H1 (cell line): ENCODE results near the gene SCAMP3. TPM values are rescaled to one million over a fixed set of nuclear protein-coding genes. Genes with fewer than 3 reads are reported as not detected.

Experiments
- CHD1 ChIP-seq: IDR thresholded peaks from 2 replicates; pipeline ENCODE4 v1.6.1; 2012; ENCODE audit warnings: low read depth, low read length, improper control_type of control experiment
- CTCF ChIP-seq, 3 experiments: IDR thresholded peaks; 1 replicate in 2 of 3; 2 replicates in 1 of 3; pipeline versions ENCODE4 v1.5.1 to v1.6.1; 2011; ENCODE audit warnings: low read length in 3 of 3, mild to moderate bottlenecking in 3 of 3, inconsistent platforms in 2 of 3, low read depth in 1 of 3, moderate library complexity in 1 of 3; ENCODE audit not compliant: insufficient read depth in 1 of 3; ENCODE audit errors: control extremely low read depth in 1 of 3
- MAX ChIP-seq: IDR thresholded peaks from 2 replicates; pipeline ENCODE4 v1.6.1; 2012; ENCODE audit warnings: inconsistent platforms
- RBBP5 ChIP-seq: IDR thresholded peaks from 2 replicates; pipeline ENCODE4 v1.7.1; 2012; ENCODE audit warnings: low read depth, mild to moderate bottlenecking, inconsistent platforms, low read length, moderate library complexity, borderline replicate concordance
- SAP30 ChIP-seq: fragments of 300-600 bp; sonication (generic); IDR thresholded peaks from 2 replicates; pipeline ENCODE4 v1.7.1; 2012; ENCODE audit warnings: low read length, moderate library complexity, mild to moderate bottlenecking, inconsistent platforms; ENCODE audit not compliant: insufficient read depth, insufficient replicate concordance
- polyA plus RNA-seq, 7 experiments: library from polyadenylated mRNA; depleted of rRNA in 3 of 7; stranded (reverse) in 5 of 7; unstranded in 2 of 7; fragments of >200 nt in 5 of 7; fragments of 200-250 nt in 2 of 7; gene quantifications; 1 replicate in 5 of 7; 2 replicates in 1 of 7; 4 replicates in 1 of 7; pipeline versions ENCODE4 v1.2.1 to v1.2.3, GENCODE V29; 2011 to 2013; ENCODE audit warnings: missing spikeins in 2 of 7, mixed read lengths in 2 of 7
- total RNA-seq: library from RNA; stranded (reverse); fragmentation: NEBNext Ultra II Directional; extraction: Animal tissue kit (Norgen Biotek cat#: 25700); gene quantifications from 2 replicates; pipeline ENCODE4 v1.2.1, GENCODE V29; 2021

SCAMP3 gene
- total and polyA plus RNA-seq, 2 of the 8 experiments (the other 6 are each of a cell fraction or from before 2014, with no cell fraction given): 48.9 to 143 TPM

GRCh38 chr1:155295183-155295941 is 33.2 kb upstream of the SCAMP3 start (continued):
- TF ChIP-seq MAX: peak; percentile 71
- no peak for TF ChIP-seq CTCF (IDR thresholded peaks at IDR 0.05; ENCODE audit: control extremely low read depth in 1 of 3, insufficient read depth in 1 of 3, low read depth in 1 of 3, low read length in 3 of 3)
- TF ChIP-seq SAP30: no peak
- TF ChIP-seq CHD1: no peak
- TF ChIP-seq RBBP5: peak; percentile 89
- TF ChIP-seq, all 59 proteins: peak for 11
